ENCODE data around the gene PIGK. TPM values are rescaled to one million over a fixed set of nuclear protein-coding genes. Genes with fewer than 3 reads are reported as not detected.

PIGK gene
- total RNA-seq, 1 experiment from 2014 or later, result 23.3 TPM

GRCh38 chr1:77238462-77238861 lies 19.2 kb upstream of the PIGK start:
- ATAC-seq (no peak), DNase-seq (ENCODE audit: low read depth, low spot score) (no peak)
- Histone ChIP-seq H2AFZ (ENCODE audit: low read depth, low read length, poor library complexity, severe bottlenecking) (no peak overlapping the region), H3K27ac (ENCODE audit: low read depth, low read length) (no peak overlapping the region), H3K9me3 (ENCODE audit: control insufficient read depth in 1 of 2, insufficient read depth in 1 of 2, low read depth in 1 of 2, low read length in 2 of 2) (no peaks in the 10 kb centered on the region), H3K36me3 (ENCODE audit: control insufficient read depth in 1 of 2, insufficient read depth in 2 of 2, low read length in 2 of 2) (no peaks in the 10 kb centered on the region), H3K4me1 (ENCODE audit: control insufficient read depth in 1 of 2, insufficient read depth in 2 of 2, low read length in 2 of 2) (no peaks in the 10 kb centered on the region), H3K4me2 (ENCODE audit: low read length) (no peak overlapping the region), H3K79me2 (ENCODE audit: insufficient read depth, low read length) (no peaks in the 10 kb centered on the region), H3K4me3 (replicated peaks in 1 of 2; ENCODE audit: low read depth in 1 of 2, low read length in 2 of 2) (no peak overlapping the region), H3K9ac (ENCODE audit: low read length) (no peak overlapping the region), H4K20me1 (ENCODE audit: insufficient read depth) (no peaks in the 10 kb centered on the region), H3K27me3 (ENCODE audit: insufficient read depth, low read length) (no peaks in the 10 kb centered on the region), H3K9me2 (ENCODE audit: insufficient read depth) (no peaks in the 10 kb centered on the region)
- ChIA-PET CTCF (no interaction called here), RAD21 (ENCODE audit: low non-redundant PET in 1 of 2, low total read pairs in 2 of 2, uncharacterized antibody in 2 of 2, unreplicated experiment in 2 of 2) (no interaction called here), POLR2A (no interaction called here)
- TF ChIP-seq CEBPB (IDR thresholded peaks at IDR 0.05; ENCODE audit: low read depth) (no peak), SRF (IDR thresholded peaks at IDR 0.05; ENCODE audit: low read depth) (no peak), POLR2AphosphoS5 (IDR thresholded peaks at IDR 0.05; ENCODE audit: low read depth, low read length) (no peak), SP1 (IDR thresholded peaks at IDR 0.05; ENCODE audit: low read depth) (no peak), ZFX (IDR thresholded peaks at IDR 0.05) (no peak), TCF7L2 (IDR thresholded peaks at IDR 0.05; ENCODE audit: borderline replicate concordance, extremely low read depth, insufficient read depth, insufficient read length) (no peak), CTCF (IDR thresholded peaks at IDR 0.05 in 2 of 3, conservative IDR thresholded peaks at IDR 0.05 in 1 of 3; ENCODE audit: borderline replicate concordance in 1 of 3, insufficient read depth in 1 of 3, low read depth in 2 of 3, low read length in 2 of 3) (no peak)
- intact Hi-C loops (cut with micrococcal nuclease), result no loop called here
- no TSS peak for BruUV-seq (replicated peaks)

DNA sequence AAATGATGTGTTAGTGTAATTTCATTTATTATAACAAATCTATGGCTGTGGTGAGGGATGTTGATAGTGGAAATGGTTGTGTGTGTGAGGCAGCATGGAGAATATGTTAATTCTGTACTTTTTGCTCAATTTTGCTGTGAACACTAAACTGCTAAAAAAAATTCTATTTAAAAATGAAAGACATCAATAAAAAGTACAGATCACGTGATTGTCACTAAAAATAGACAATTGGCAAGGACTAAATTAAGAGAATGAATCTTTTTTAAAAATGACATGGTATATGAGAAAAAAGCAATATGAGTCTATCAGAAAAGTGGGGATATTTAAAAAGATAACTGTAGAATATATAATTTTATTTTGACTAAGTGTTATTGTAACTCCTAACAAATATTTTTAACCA lies 15.7 kb upstream of the PIGK start:
- H3K9me3 ChIP-seq (ENCODE audit: control insufficient read depth in 1 of 2, insufficient read depth in 1 of 2, low read depth in 1 of 2, low read length in 2 of 2), result no peaks in the 10 kb centered on the region
- BruUV-seq (replicated peaks), result no TSS peak
- no peaks in the 10 kb centered on the region for H3K9me2 ChIP-seq (ENCODE audit: insufficient read depth)
- H2AFZ ChIP-seq (ENCODE audit: low read depth, low read length, poor library complexity, severe bottlenecking), result no peak overlapping the region
- DNase-seq (ENCODE audit: low read depth, low spot score) (no peak), ATAC-seq (no peak)
- no peak overlapping the region for H3K9ac ChIP-seq (ENCODE audit: low read length)
- intact Hi-C loops (cut with micrococcal nuclease), result no loop called here
- H3K4me1 ChIP-seq (ENCODE audit: control insufficient read depth in 1 of 2, insufficient read depth in 2 of 2, low read length in 2 of 2), result no peaks in the 10 kb centered on the region
- TF ChIP-seq YY1 (IDR thresholded peaks at IDR 0.05; ENCODE audit: extremely low read depth, insufficient replicate concordance, low read depth, low read length) (no peak), POLR2AphosphoS5 (IDR thresholded peaks at IDR 0.05; ENCODE audit: low read depth, low read length) (no peak), TCF7L2 (IDR thresholded peaks at IDR 0.05; ENCODE audit: borderline replicate concordance, extremely low read depth, insufficient read depth, insufficient read length) (no peak)
- ChIA-PET RAD21 (ENCODE audit: low non-redundant PET in 1 of 2, low total read pairs in 2 of 2, uncharacterized antibody in 2 of 2, unreplicated experiment in 2 of 2) (no interaction called here), CTCF (no interaction called here), POLR2A (no interaction called here)
- H3K4me2 ChIP-seq (ENCODE audit: low read length), result no peak overlapping the region
- no peak overlapping the region for H3K27ac ChIP-seq (ENCODE audit: low read depth, low read length)
- H3K79me2 ChIP-seq (ENCODE audit: insufficient read depth, low read length), result no peaks in the 10 kb centered on the region
- no peak overlapping the region for H3K4me3 ChIP-seq (replicated peaks in 1 of 2; ENCODE audit: low read depth in 1 of 2, low read length in 2 of 2)
- no peaks in the 10 kb centered on the region for H4K20me1 ChIP-seq (ENCODE audit: insufficient read depth)
- H3K27me3 ChIP-seq (ENCODE audit: insufficient read depth, low read length), result no peaks in the 10 kb centered on the region
- H3K36me3 ChIP-seq (ENCODE audit: control insufficient read depth in 1 of 2, insufficient read depth in 2 of 2, low read length in 2 of 2), result no peaks in the 10 kb centered on the region

Data from HCT116 (cell line).